Effector CD8-positive, alpha-beta T cell (primary cell): ENCODE data around the gene PREP.

Experiments used
- DNase-seq: peaks from one replicate; lab custom pipeline; 2025; lab: John Stamatoyannopoulos, UW

Gene PREP

GRCh38 chr6:105397987-105398386 is 4.9 kb downstream of the PREP start:
- DNase-seq, result no peak

- no peak for DNase-seq
Observed at GRCh38 chr6:105391705-105392104, 11.2 kb downstream of the PREP start.

DNA sequence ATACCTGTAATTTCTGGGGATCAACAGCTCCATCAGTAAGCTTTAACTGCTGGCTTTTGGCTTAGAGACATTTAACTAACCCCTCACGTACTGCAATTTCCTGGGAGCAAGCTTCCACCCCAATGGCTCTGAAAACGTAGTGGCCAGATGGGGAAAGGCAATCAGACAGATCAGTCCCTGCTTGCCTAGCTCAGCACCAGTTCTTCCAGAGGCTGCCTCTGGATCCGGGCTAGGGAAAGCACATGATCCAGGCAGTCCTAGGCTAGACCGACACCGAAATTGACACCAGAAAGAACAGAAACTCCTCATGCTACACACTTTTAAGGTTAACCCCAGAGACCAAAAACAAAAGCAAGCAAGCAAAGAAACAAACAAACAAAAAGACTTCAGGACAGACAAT is 13.3 kb downstream of the PREP start:
- DNase-seq, result no peak

GRCh38 chr6:105388392-105388791 is 14.5 kb downstream of the PREP start:
- DNase-seq, result no peak

- DNase-seq, result no peak
Observed at GRCh38 chr6:105384004-105384403, 18.9 kb downstream of the PREP start.

GRCh38 chr6:105382958-105383357 is 19.9 kb downstream of the PREP start:
- DNase-seq, result no peak

GRCh38 chr6:105382496-105382895 is 20.4 kb downstream of the PREP start:
- no peak for DNase-seq

- DNase-seq, result no peak
Observed at GRCh38 chr6:105380634-105381033, 22.2 kb downstream of the PREP start.

- no peak for DNase-seq
Observed at GRCh38 chr6:105375797-105376196, 27.1 kb downstream of the PREP start.

GRCh38 chr6:105374010-105374420 is 28.9 kb downstream of the PREP start:
- DNase-seq, result no peak

DNA sequence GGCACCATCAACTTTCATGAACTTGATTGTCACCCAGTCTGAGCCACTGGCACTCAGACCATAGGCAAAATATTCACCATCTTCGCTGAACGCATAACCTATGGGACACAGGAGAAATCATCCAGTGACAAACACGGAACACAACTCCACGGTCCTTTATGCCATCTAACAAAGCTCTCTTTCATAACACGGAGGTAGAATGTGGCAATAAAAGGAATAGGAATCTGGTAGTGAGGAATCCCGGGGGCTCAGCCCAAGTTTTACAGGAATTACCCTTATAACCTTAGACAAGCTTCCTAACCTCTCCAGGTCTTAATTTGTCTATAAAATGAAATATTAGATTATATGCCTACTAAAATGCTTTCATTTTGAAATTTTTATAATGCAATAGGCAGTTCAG is 29.4 kb downstream of the PREP start:
- DNase-seq, result no peak

GRCh38 chr6:105372849-105373182 is 30.1 kb downstream of the PREP start:
- no peak for DNase-seq

DNA sequence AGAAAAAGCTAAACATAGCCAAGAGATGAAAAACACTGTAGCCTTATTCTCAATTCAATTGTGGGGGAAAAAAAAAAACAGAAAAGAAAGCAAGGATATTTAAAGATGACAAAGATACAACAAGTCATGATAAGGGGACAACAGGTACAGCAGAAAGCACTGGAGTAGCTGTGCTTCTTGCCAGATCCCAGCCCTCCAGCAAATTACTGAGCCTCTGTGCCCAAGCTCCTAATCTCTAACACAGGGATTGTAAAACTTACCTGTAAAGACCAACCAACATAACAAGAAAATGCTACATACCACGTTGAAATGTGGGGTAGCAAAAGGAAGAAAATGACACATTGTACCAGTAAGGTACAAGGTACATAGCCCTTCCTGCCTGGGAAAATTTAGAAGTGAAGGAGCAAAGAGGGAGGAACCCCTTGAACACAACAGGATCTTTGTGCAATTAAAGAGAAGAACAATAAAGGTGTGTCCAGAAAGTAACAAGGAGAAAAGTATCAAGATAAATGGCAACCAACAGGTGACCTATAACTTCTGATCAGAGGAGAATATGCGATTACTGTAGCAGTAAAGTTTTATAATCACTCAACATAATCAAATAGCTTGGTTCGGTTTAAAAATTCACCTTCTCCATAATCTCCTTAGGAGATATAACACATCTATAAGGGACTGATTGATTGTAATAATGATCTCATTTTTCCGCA is 30.6 kb downstream of the PREP start:
- DNase-seq, result no peak

GRCh38 chr6:105370351-105370750 is 32.5 kb downstream of the PREP start:
- DNase-seq, result no peak

DNA sequence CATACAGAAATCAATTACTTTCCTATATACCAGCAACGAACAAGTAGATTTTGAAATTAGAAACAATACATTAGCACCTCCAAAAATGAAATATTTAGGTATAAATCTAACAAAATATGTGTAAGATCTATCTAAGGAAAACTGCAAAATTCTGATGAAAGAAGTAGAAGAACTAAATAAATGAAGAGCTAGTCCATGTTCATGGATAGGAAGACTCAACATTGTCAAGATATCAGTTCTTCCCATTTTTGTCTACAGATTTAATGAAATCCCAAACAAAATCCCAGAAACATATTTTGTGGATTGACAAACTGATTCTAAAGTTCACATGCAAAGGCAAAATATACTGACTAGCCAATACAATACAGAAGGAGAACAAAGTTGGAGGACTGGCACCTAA is 33.7 kb downstream of the PREP start:
- no peak for DNase-seq

DNA sequence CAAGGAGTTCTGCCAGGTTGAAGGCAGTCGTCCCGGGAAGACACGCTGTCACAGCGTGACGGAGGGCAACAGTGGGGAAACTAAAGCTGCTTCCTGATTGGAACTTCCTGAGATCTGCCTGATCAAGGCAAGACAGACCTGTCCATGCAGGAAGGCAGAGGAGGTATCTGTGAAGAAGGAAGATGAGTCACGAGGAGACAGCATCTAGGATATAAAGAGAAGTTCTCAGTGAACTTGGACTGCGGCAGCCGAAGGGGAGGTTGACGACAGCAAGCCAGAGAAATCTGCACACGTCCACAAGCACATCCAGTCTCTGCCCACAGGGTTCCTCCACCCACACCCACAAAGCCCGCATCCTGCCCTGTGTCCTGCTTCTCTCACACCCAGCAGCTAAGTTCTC is 38.6 kb downstream of the PREP start:
- DNase-seq, result no peak

DNA sequence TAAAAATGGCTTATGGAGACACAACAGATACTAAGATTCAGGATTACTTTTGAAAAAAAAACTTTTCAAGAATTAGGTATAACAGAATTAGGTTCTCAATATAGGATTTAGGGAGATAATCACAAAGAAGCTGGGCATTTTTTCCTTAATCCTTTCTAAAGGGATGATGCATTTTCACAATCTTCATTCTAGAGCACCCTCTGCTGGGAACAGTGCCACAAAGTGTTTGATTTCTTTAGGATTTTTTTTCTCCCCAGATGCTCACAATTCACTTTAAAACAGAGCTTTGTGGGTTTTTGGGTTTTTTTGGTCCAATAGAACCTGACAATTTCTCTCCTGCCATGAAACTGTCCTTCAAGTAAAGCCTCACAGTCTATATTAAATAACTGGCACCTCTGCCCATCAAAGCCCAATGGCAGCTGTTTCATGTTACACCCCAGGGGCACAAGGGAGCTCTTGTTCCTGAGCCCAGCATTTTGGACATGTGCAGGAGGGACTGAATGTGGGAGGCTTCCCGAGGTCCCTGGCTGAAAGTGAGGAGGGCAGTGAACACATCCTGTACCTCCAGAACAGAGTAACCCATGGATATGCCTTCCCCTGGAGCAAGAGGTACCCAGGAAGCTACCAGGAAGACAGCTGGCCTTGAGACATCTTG is 39.7 kb downstream of the PREP start:
- DNase-seq, result no peak

DNA sequence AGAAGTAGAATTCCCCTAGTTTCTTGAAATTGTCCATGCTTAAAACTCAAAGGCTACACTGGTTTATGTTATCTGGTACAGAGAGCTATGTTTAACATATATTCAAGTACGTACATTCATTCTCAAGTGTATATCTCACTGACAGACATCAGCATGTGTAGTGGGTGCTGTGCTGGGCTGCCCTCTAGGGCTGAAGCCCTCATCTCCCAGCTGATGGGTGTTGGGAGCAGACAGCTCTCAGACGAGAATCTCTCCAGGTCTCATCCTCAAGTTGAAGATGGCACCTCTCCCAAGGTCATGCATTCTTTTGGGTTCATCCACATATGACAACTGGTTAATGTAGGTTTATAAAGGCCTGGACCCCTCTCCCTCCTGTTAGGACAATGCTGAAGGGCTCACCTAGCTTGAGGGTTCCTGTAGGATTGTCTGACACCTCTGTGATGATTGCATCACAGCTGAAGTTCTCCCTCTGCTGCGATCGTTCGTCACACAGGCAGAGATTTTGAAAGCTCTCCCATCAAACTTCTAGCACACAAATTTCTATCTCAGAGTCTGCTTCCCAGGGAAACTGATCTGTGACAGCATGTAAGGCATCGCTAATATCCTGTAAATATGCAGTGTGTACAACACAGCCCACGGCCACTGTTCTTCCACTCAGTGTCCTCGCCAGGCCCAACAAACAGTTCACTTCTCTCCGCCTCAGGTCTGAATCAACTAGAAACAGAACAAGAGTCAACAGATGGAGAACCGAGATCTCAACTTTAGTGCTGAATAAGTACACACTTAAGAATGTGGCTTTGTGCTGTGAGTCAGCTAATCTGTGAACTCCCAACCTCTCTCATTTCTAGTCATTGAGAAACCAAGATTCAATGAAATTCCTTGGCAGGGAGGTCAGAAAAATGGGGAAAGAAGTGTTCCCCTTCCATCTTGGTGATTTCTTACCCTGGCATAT is 43.2 kb downstream of the PREP start:
- no peak for DNase-seq

DNA sequence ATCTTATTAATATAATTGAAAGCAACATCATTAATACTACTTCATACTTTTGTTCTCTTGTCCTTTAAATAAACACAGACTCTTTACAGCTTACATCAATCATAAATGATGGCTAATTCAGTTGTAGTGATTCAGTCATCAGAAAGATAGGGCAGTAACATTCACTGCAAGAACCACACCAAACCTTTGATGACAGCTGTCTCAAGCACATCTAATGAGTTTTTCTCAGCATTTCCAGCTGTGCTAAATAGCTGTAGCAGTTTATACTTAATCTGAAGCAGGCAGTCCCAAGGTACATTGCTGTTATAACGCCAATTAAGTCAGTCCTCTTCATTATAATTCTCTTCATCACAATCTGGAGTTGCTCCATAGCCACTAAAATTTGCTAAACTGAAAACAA is 45.7 kb downstream of the PREP start:
- DNase-seq, result no peak

- DNase-seq, result no peak
Observed at GRCh38 chr6:105352037-105352617, 50.8 kb downstream of the PREP start.

DNA sequence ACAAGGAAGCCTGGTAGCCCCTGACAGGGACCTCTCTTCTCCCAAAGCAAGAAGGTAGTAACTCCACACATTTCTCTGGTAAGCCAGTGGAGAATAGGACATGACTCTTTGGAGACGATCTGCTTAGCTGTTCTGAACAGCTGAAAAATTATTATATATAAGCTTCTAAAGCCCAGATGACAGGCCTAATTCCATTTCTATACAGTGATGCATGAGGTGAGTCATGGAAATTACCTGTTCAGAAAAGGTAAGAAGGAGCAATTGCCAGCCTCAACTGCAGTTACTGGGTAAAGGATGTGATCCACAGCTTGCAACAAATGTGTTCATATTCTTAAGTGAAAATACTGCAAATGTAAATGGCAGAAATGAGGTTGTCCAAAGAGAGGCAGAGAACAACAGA is 54.0 kb downstream of the PREP start:
- no peak for DNase-seq

GRCh38 chr6:105346052-105346451 is 56.8 kb downstream of the PREP start:
- DNase-seq, result no peak
